Coronary artery (tissue), 2 donors: ENCODE data around the gene MACROH2A1.

ENCODE experiments used
- DNase-seq: peaks from one replicate; pipeline ENCODE4 v3.0.0-alpha.2; 2017; ENCODE audit warnings: low spot score
- H3K27ac ChIP-seq, 2 donors: fragments of 200-600 bp; sonication (generic); one replicate each; pipeline ENCODE4 v1.5.1; 2016 to 2019
- H3K4me3 ChIP-seq: fragments of 200-600 bp; sonication (generic); 2 replicates; pipeline ENCODE4 v1.5.1; 2016; ENCODE audit warnings: mild to moderate bottlenecking, moderate library complexity
- CTCF ChIP-seq: fragments of 200-600 bp; sonication (generic); IDR thresholded peaks from one replicate; pipeline ENCODE4 v1.5.1; 2019; ENCODE audit warnings: antibody characterized with exemption

Gene MACROH2A1

GRCh38 chr5:135440916-135441315 is 41.9 kb upstream of the MACROH2A1 start:
- no peak for TF ChIP-seq CTCF
- no peak overlapping the region for H3K27ac ChIP-seq
- H3K4me3 ChIP-seq = no peak overlapping the region
- DNase-seq = no peak

- no peak overlapping the region for H3K27ac ChIP-seq
- no peak for DNase-seq
- H3K4me3 ChIP-seq = no peak overlapping the region
- TF ChIP-seq CTCF = no peak
These were observed 40.5 kb upstream of the MACROH2A1 start for GRCh38 chr5:135439231-135440205.

GRCh38 chr5:135438636-135439221 is 39.7 kb upstream of the MACROH2A1 start:
- DNase-seq = no peak
- Histone ChIP-seq H3K27ac (no peak overlapping the region), H3K4me3 (no peak overlapping the region)
- TF ChIP-seq CTCF = no peak

- peak overlapping the region in 1 of 2 donors; percentile 25 for H3K27ac ChIP-seq
These were observed 38.9 kb upstream of the MACROH2A1 start for GRCh38 chr5:135437796-135438560.

GRCh38 chr5:135437422-135437795 is 38.4 kb upstream of the MACROH2A1 start:
- Histone ChIP-seq H3K4me3 (no peak overlapping the region), H3K27ac (peak overlapping the region in 1 of 2 donors; percentile 25)
- no peak for DNase-seq
- no peak for TF ChIP-seq CTCF

More at GRCh38 chr5:135437796-135438560, 38.9 kb upstream of the MACROH2A1 start:
- TF ChIP-seq CTCF = no peak
- no peak for DNase-seq
- no peak overlapping the region for H3K4me3 ChIP-seq

GRCh38 chr5:135436951-135437418 is 38.0 kb upstream of the MACROH2A1 start:
- Histone ChIP-seq H3K27ac (peak overlapping the region in 1 of 2 donors; percentile 25), H3K4me3 (no peak overlapping the region)
- no peak for TF ChIP-seq CTCF
- no peak for DNase-seq
